GM23248 (cell line): ENCODE measurements around the gene GNB5.

ENCODE experiments used
- EZH2 ChIP-seq: fragments of 200-600 bp; sonication (generic); IDR thresholded peaks from 2 replicates; pipeline ENCODE4 v1.6.1; 2018; ENCODE audit warnings: antibody characterized with exemption, mild to moderate bottlenecking; ENCODE audit not compliant: insufficient read depth, poor library complexity, severe bottlenecking
- EZH2phosphoT487 ChIP-seq: fragments of 200-600 bp; sonication (generic); IDR thresholded peaks from 2 replicates; pipeline ENCODE4 v1.6.1; 2018; ENCODE audit warnings: antibody characterized with exemption, moderate library complexity, mild to moderate bottlenecking, low read depth; ENCODE audit not compliant: insufficient read depth

GRCh38 chr15:52154896-52155865, 36.0 kb downstream of the GNB5 start:
- TF ChIP-seq EZH2: no peak
- no peak for TF ChIP-seq EZH2phosphoT487
